Mammary epithelial cell (primary cell): ENCODE data around the gene CA6.
"Not testable (repeated sequence)": the region's sequence is repeated elsewhere in the genome, so short reads cannot be mapped to it uniquely, and the experiment has no call there.

Source experiments
- CTCF ChIP-seq, 2 donors: IDR thresholded peaks in 1 of 2; conservative IDR thresholded peaks in 1 of 2; 2 replicates each; pipeline ENCODE4 v1.5.1; 2011 to 2012; ENCODE audit warnings: inconsistent platforms in 2 of 2, low read length in 2 of 2, mild to moderate bottlenecking in 2 of 2, control low read depth in 1 of 2, low read depth in 1 of 2; ENCODE audit not compliant: insufficient read depth in 1 of 2; ENCODE audit errors: extremely low read depth in 1 of 2
- EZH2 ChIP-seq: IDR thresholded peaks from 2 replicates; pipeline ENCODE4 v1.6.1; 2012; ENCODE audit warnings: low read length, inconsistent platforms, borderline replicate concordance

GRCh38 chr1:8898418-8898817 is 47.2 kb upstream of the CA6 start:
- TF ChIP-seq CTCF (conservative IDR thresholded peaks at IDR 0.05 in 1 of 2, IDR thresholded peaks at IDR 0.05 in 1 of 2; ENCODE audit: extremely low read depth in 1 of 2, insufficient read depth in 1 of 2, low read depth in 1 of 2, low read length in 2 of 2); EZH2: not testable (repeated sequence)
